PC-3 (cell line): ENCODE data around the gene PRR5L. TPM values are rescaled to one million over a fixed set of nuclear protein-coding genes. Genes with fewer than 3 reads are reported as not detected.

ENCODE experiments used
- ATAC-seq: fragments of 200-7000 bp; cut with Tn5 transposase; 2 replicates; pipeline ENCODE4 v1.9.1; 2020; ENCODE audit warnings: mild to moderate bottlenecking, moderate library complexity
- BruUV-seq: library from RNA; stranded (reverse); fragments of 400-500 nt; replicated peaks from 2 replicates; lab custom pipeline; 2021; lab: Mats Ljungman, UMichigan
- CTCF ChIA-PET: fragments of 300-600 bp; sonication (Branson Sonifier 250); formaldehyde crosslinking; loops from one replicate; lab custom pipeline; 2022; ENCODE audit warnings: antibody characterized with exemption; lab: Charles Lee
- POLR2A ChIA-PET: fragments of 300-600 bp; sonication (Branson Sonifier 250); formaldehyde crosslinking; loops from one replicate; lab custom pipeline; 2022; ENCODE audit warnings: antibody characterized with exemption; ENCODE audit not compliant: unreplicated experiment; lab: Charles Lee
- DNase-seq: peaks from one replicate; pipeline ENCODE4 v3.0.0-alpha.2; 2015
- H2AFZ ChIP-seq: fragments of 300-600 bp; sonication (generic); 2 replicates; pipeline ENCODE4 v1.6.0; 2016; ENCODE audit warnings: antibody characterized with exemption, low read length
- H3F3A ChIP-seq: fragments of 300-600 bp; sonication (generic); one replicate; pipeline ENCODE4 v1.6.0; 2017; ENCODE audit warnings: antibody characterized with exemption, low read length, control low read depth, mild to moderate bottlenecking; ENCODE audit not compliant: unreplicated experiment
- H3K27ac ChIP-seq: fragments of 300-600 bp; sonication (generic); 2 replicates; pipeline ENCODE4 v1.5.1; 2016; ENCODE audit warnings: mild to moderate bottlenecking, low read length
- H3K27me3 ChIP-seq: fragments of 300-600 bp; sonication (generic); 2 replicates; pipeline ENCODE4 v1.6.1; 2016; ENCODE audit warnings: low read length, mixed read lengths
- H3K36me3 ChIP-seq: fragments of 300-600 bp; sonication (generic); 2 replicates; pipeline ENCODE4 v1.6.1; 2016; ENCODE audit warnings: low read depth, mixed run types, low read length, mixed read lengths
- H3K4me1 ChIP-seq: fragments of 300-600 bp; sonication (generic); 2 replicates; pipeline ENCODE4 v1.5.1; 2016; ENCODE audit warnings: low read length; ENCODE audit not compliant: insufficient read depth
- H3K4me2 ChIP-seq: fragments of 300-600 bp; sonication (generic); 2 replicates; pipeline ENCODE4 v1.6.0; 2016; ENCODE audit warnings: low read length
- H3K4me3 ChIP-seq: fragments of 300-600 bp; sonication (generic); 2 replicates; pipeline ENCODE4 v1.5.1; 2016; ENCODE audit warnings: mild to moderate bottlenecking, low read length, mixed read lengths
- H3K79me2 ChIP-seq: fragments of 300-600 bp; sonication (generic); 2 replicates; pipeline ENCODE4 v1.6.1; 2017; ENCODE audit warnings: low read length, mixed read lengths
- H3K9ac ChIP-seq: fragments of 300-600 bp; sonication (generic); 2 replicates; pipeline ENCODE4 v1.6.0; 2016; ENCODE audit warnings: mild to moderate bottlenecking, low read length
- H3K9me2 ChIP-seq: fragments of 300-600 bp; sonication (generic); replicated peaks from 2 replicates; pipeline ENCODE4 v1.6.1; 2016; ENCODE audit warnings: mixed run types, low read length, mixed read lengths
- H3K9me3 ChIP-seq: fragments of 300-600 bp; sonication (generic); 2 replicates; pipeline ENCODE4 v1.6.1; 2016; ENCODE audit warnings: low read length, mixed read lengths
- H4K20me1 ChIP-seq: fragments of 300-600 bp; sonication (generic); 2 replicates; pipeline ENCODE4 v1.6.1; 2016; ENCODE audit warnings: low read length, mixed read lengths
- EZH2 ChIP-seq: fragments of 300-600 bp; sonication (generic); IDR thresholded peaks from one replicate; pipeline ENCODE4 v1.6.1; 2017; ENCODE audit warnings: antibody characterized with exemption, mild to moderate bottlenecking, low read length; ENCODE audit not compliant: unreplicated experiment
- EZH2phosphoT487 ChIP-seq: fragments of 300-600 bp; sonication (generic); IDR thresholded peaks from 2 replicates; pipeline ENCODE4 v1.6.1; 2018; ENCODE audit warnings: mild to moderate bottlenecking, antibody characterized with exemption, low read length, borderline replicate concordance
- intact Hi-C: fragments of 100-400 bp; cut with micrococcal nuclease; formaldehyde crosslinking; loops from 2 replicates; pipeline ENCODE4 v1.9.0; 2023
- total RNA-seq: library from RNA; depleted of rRNA; stranded (reverse); fragments of >200 nt; gene quantifications from 2 replicates; pipeline ENCODE4 v1.2.3, GENCODE V29; 2014
- TF ChIP-seq, protein P1 (sequence below): fragments of 300-600 bp; sonication (generic); conservative IDR thresholded peaks from 2 replicates; pipeline ENCODE4 v1.5.1; 2017; ENCODE audit warnings: antibody characterized with exemption, low read depth, mild to moderate bottlenecking, low read length

PRR5L gene
- total RNA-seq, 1 experiment from 2014 or later = 4.7 TPM

DNA sequence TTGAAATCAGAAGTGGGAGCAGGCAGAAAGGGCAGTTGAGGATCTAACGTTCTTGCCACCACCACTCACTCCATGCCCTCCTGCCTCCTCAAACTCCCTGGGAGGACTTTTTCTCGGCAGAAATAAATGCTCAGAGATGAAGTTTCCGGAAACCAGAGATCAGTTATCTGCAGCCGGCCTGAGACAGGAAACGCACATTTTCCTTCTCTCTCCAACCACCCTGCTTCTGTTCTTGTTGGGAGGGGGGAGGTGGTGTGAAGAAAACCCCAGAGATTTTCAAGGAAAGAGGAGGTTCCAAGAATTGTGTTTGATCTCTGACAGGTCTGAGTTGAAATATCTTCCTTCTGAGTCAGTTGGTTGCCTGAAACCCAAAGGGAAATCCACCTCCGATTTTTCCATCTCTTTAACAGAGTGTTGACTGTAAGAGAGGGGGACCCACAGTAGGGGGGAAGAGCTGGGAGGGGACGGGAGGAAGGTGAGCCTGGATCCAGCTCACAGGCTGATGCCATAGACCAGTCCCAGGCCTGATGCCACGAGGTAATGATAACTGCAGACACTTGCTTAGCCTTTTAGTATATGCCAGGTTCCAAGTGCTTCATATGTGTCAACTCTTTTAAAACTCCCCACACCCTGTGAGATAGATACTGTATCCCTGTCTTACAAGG is 113.2 kb downstream of the PRR5L start:
- DNase-seq (no peak), ATAC-seq (no peak)
- Histone ChIP-seq H2AFZ (no peak overlapping the region), H3K36me3 (no peaks in the 10 kb centered on the region), H3K27me3 (no peaks in the 10 kb centered on the region), H3K9ac (no peak overlapping the region), H3K4me1 (no peaks in the 10 kb centered on the region), H3K9me3 (no peaks in the 10 kb centered on the region), H3K79me2 (no peaks in the 10 kb centered on the region), H3K27ac (no peak overlapping the region), H3K4me2 (no peak overlapping the region), H4K20me1 (no peaks in the 10 kb centered on the region), H3F3A (no peaks in the 10 kb centered on the region), H3K9me2 (no peaks in the 10 kb centered on the region), H3K4me3 (no peak overlapping the region)
- intact Hi-C loops = no loop called here
- ChIA-PET CTCF (no interaction called here), POLR2A (no interaction called here)
- no peak for TF ChIP-seq EZH2phosphoT487
- TF ChIP-seq EZH2 = no peak
- TF ChIP-seq, protein P1, sequence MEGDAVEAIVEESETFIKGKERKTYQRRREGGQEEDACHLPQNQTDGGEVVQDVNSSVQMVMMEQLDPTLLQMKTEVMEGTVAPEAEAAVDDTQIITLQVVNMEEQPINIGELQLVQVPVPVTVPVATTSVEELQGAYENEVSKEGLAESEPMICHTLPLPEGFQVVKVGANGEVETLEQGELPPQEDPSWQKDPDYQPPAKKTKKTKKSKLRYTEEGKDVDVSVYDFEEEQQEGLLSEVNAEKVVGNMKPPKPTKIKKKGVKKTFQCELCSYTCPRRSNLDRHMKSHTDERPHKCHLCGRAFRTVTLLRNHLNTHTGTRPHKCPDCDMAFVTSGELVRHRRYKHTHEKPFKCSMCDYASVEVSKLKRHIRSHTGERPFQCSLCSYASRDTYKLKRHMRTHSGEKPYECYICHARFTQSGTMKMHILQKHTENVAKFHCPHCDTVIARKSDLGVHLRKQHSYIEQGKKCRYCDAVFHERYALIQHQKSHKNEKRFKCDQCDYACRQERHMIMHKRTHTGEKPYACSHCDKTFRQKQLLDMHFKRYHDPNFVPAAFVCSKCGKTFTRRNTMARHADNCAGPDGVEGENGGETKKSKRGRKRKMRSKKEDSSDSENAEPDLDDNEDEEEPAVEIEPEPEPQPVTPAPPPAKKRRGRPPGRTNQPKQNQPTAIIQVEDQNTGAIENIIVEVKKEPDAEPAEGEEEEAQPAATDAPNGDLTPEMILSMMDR = no peak
- BruUV-seq = no TSS peak

DNA sequence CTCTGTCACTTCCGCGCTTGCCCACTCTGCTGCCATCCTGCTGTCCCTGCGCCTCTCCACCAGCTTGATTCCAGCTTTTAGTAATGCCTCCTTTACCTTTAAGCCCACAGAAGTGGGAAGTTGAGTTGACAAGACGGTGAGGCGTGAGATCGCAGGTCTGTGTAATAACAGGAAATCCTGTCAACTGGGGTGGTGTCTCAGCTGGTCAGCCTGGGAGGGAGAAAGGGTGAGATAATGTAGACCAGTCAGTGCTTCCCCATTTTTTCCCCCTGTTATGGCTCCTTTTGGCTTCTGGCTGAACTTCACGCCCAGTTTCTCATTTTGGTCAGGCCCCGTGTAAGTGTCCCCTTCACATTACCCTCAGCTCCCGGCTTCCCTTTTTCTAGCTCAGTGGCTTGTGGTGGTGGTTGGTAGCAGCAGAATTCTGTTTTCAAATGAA is 115.1 kb downstream of the PRR5L start:
- H3K9me3 ChIP-seq = no peaks in the 10 kb centered on the region
- no peak overlapping the region for H2AFZ ChIP-seq
- H3K4me2 ChIP-seq = no peak overlapping the region
- H3K4me1 ChIP-seq = no peaks in the 10 kb centered on the region
- no peak overlapping the region for H3K27ac ChIP-seq
- ChIA-PET CTCF (no interaction called here), POLR2A (interaction anchor here (0.7 kb wide), 1 partner anchor 8 kb away, joined by 3 read pairs; no protein-coding TSS in a partner anchor)
- H3K4me3 ChIP-seq = no peak overlapping the region
- no peaks in the 10 kb centered on the region for H3K79me2 ChIP-seq
- BruUV-seq = no TSS peak
- H3K9me2 ChIP-seq = no peaks in the 10 kb centered on the region
- TF ChIP-seq EZH2 (no peak), EZH2phosphoT487 (no peak)
- TF ChIP-seq, protein P1 = no peak
- DNase-seq (no peak), ATAC-seq (no peak)
- H3K27me3 ChIP-seq = no peaks in the 10 kb centered on the region
- H3F3A ChIP-seq = no peaks in the 10 kb centered on the region
- H3K9ac ChIP-seq = no peak overlapping the region
- intact Hi-C loops = no loop called here
- H4K20me1 ChIP-seq = no peaks in the 10 kb centered on the region
- no peaks in the 10 kb centered on the region for H3K36me3 ChIP-seq

DNA sequence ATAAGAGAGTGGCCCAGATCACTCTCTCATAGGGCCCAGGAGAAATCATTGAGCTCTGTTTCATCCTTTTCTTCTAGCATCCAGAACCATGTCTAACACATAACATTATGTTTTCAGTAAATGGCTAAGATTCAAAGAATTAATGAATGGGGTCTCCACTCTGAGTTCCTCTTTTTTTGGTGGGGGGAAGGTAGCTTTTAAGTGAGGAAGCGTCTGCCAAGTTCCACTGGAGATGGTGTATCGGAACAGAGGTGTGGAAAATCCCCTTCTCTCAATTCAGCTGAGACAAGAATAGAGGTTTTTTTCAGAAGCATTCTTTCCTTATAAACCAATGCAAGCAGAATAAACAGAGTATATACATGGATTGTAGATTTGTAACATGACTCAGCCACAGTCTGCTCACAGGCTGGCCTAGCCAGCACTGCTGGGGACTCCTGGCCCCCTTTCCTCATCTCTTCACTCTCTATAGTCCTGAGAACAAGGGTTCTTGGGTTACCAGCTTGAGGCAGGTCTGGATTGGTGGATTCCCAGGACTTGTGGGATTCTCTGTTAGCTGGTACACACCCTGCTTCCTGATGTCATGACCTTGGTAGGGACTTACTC is 116.8 kb downstream of the PRR5L start:
- DNase-seq = no peak
- no peaks in the 10 kb centered on the region for H3K9me2 ChIP-seq
- no peaks in the 10 kb centered on the region for H4K20me1 ChIP-seq
- H3K4me2 ChIP-seq = no peak overlapping the region
- BruUV-seq = no TSS peak
- ChIA-PET CTCF (no interaction called here), POLR2A (no interaction called here)
- no peaks in the 10 kb centered on the region for H3K4me1 ChIP-seq
- no peak overlapping the region for H2AFZ ChIP-seq
- H3K79me2 ChIP-seq = no peaks in the 10 kb centered on the region
- H3K36me3 ChIP-seq = no peaks in the 10 kb centered on the region
- TF ChIP-seq EZH2phosphoT487 (no peak), EZH2 (no peak)
- TF ChIP-seq, protein P1 = no peak
- H3K27ac ChIP-seq = no peak overlapping the region
- no peak overlapping the region for H3K4me3 ChIP-seq
- no peaks in the 10 kb centered on the region for H3K9me3 ChIP-seq
- H3F3A ChIP-seq = no peaks in the 10 kb centered on the region
- no peak for ATAC-seq
- no peaks in the 10 kb centered on the region for H3K27me3 ChIP-seq
- H3K9ac ChIP-seq = no peak overlapping the region
- intact Hi-C loops = no loop called here
